ENCODE data around the gene REV3L.

DNA sequence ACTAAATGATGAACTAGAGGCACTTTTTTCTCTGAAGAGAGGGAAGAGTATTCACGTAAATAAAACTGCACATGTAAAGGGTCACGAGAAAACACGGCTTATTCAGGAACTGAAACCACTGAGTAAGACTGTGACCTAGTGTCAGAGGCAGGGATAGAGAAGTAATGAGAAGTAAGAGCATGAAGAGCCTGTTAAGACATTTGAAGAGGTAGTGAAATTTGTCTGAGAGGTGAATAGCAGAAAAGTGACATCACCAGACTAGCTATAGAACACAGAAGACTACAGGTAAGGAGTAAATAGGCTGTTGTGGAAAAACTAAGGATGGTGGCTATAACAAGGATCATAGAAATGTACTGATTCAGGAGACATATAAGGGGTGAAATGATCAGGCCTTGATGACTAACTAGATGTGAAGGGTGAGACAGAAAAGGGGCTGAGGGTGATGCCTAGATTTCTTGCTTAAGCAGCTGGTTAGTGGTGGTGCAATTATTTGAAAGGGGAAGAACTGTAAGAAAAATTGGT is 76.8 kb downstream of the REV3L start:
- no peak for TF ChIP-seq CTCF (IDR thresholded peaks at IDR 0.05)
- TF ChIP-seq POLR2A (IDR thresholded peaks at IDR 0.05) = no peak

All from adrenal gland (tissue), 5 donors.